Smooth muscle cell (in vitro differentiated cells): ENCODE results near the gene CHCHD6. TPM values are rescaled to one million over a fixed set of nuclear protein-coding genes. Genes with fewer than 3 reads are reported as not detected.

Experiments
- DNase-seq: peaks from one replicate; lab custom pipeline; 2025; ENCODE audit not compliant: unreplicated experiment; lab: John Stamatoyannopoulos, UW
- H2AFZ ChIP-seq: fragments of 200-600 bp; sonication (generic); 2 replicates; pipeline ENCODE4 v1.6.0; 2016; ENCODE audit warnings: antibody characterized with exemption, low read depth, mild to moderate bottlenecking
- H3F3A ChIP-seq: fragments of 200-600 bp; sonication (generic); 2 replicates; pipeline ENCODE4 v1.6.0; 2017; ENCODE audit warnings: antibody characterized with exemption, low read depth
- H3K27ac ChIP-seq: fragments of 200-600 bp; sonication (generic); 2 replicates; pipeline ENCODE4 v1.5.1; 2016; ENCODE audit warnings: low read depth, mild to moderate bottlenecking
- H3K27me3 ChIP-seq: fragments of 200-600 bp; sonication (generic); 2 replicates; pipeline ENCODE4 v1.6.1; 2016; ENCODE audit warnings: low read depth, mild to moderate bottlenecking
- H3K36me3 ChIP-seq: fragments of 200-600 bp; sonication (generic); 2 replicates; pipeline ENCODE4 v1.5.1; 2016; ENCODE audit warnings: low read depth
- H3K4me1 ChIP-seq: fragments of 200-600 bp; sonication (generic); 2 replicates; pipeline ENCODE4 v1.5.1; 2016; ENCODE audit warnings: low read depth
- H3K4me2 ChIP-seq: fragments of 200-600 bp; sonication (generic); 2 replicates; pipeline ENCODE4 v1.6.0; 2016; ENCODE audit warnings: mild to moderate bottlenecking
- H3K4me3 ChIP-seq: fragments of 200-600 bp; sonication (generic); 2 replicates; pipeline ENCODE4 v1.5.1; 2016; ENCODE audit warnings: mild to moderate bottlenecking
- H3K79me2 ChIP-seq: fragments of 200-600 bp; sonication (generic); 2 replicates; pipeline ENCODE4 v1.6.0; 2016; ENCODE audit warnings: low read depth, mild to moderate bottlenecking
- H3K9ac ChIP-seq: fragments of 200-600 bp; sonication (generic); 2 replicates; pipeline ENCODE4 v1.6.0; 2016; ENCODE audit warnings: low read depth
- H3K9me3 ChIP-seq: fragments of 200-600 bp; sonication (generic); replicated peaks from 2 replicates; pipeline ENCODE4 v1.5.1; 2016; ENCODE audit warnings: low read depth
- H4K20me1 ChIP-seq: fragments of 200-600 bp; sonication (generic); 2 replicates; pipeline ENCODE4 v1.6.0; 2016; ENCODE audit warnings: low read depth
- CTCF ChIP-seq: fragments of 200-600 bp; sonication (generic); IDR thresholded peaks from 2 replicates; pipeline ENCODE4 v1.5.1; 2017; ENCODE audit warnings: borderline replicate concordance, mild to moderate bottlenecking, antibody characterized with exemption; ENCODE audit not compliant: insufficient read depth, poor library complexity, severe bottlenecking
- WGBS: methylation state at CpG from one replicate; pipeline ENCODE4 v1.1.7; 2016; ENCODE audit warnings: low lambda C conversion rate; 5-methylcytosine and 5-hydroxymethylcytosine counted together
- polyA plus RNA-seq: library from polyadenylated mRNA; unstranded; fragments of >200 nt; fragmentation: Nextera tagmentation; extraction: Ambion mirVana; gene quantifications from 2 replicates; pipeline ENCODE4 v1.2.1, GENCODE V29; 2016
- total RNA-seq: library from RNA; depleted of rRNA; stranded (reverse); fragments of >200 nt; gene quantifications from 2 replicates; pipeline ENCODE4 v1.2.3, GENCODE V29; 2014

CHCHD6 gene
- total and polyA plus RNA-seq, 2 experiments from 2014 or later, result 6.7 to 27.2 TPM

- Histone ChIP-seq H3K36me3 (no peaks in the 10 kb centered on the region), H3K27ac (peak overlapping the region; percentile 74), H3K4me2 (peak overlapping the region; percentile 66), H2AFZ (no peak overlapping the region), H3K9ac (no peak overlapping the region), H3F3A (peaks cover 18% of the 10 kb centered on the region), H3K27me3 (no peaks in the 10 kb centered on the region), H3K4me1 (peaks cover 15% of the 10 kb centered on the region), H3K79me2 (no peaks in the 10 kb centered on the region), H4K20me1 (no peaks in the 10 kb centered on the region), H3K9me3 (no peaks in the 10 kb centered on the region), H3K4me3 (no peak overlapping the region)
- no peak for TF ChIP-seq CTCF
- DNase-seq, result no peak
- 38% methylated on average over 4 of the region's 4 CpGs for WGBS
These were observed 223.3 kb downstream of the CHCHD6 start for GRCh38 chr3:126927401-126927750.

- H3F3A ChIP-seq, result peaks cover 18% of the 10 kb centered on the region
- H3K27ac ChIP-seq, result peak overlapping the region; percentile 74
- H3K27me3 ChIP-seq, result no peaks in the 10 kb centered on the region
- no peaks in the 10 kb centered on the region for H3K36me3 ChIP-seq
- WGBS, result 60% methylated on average over 6 of the region's 6 CpGs
- DNase-seq, result no peak
- H4K20me1 ChIP-seq, result no peaks in the 10 kb centered on the region
- TF ChIP-seq CTCF, result no peak
- H3K9me3 ChIP-seq, result no peaks in the 10 kb centered on the region
- H3K4me3 ChIP-seq, result no peak overlapping the region
- peak overlapping the region; percentile 66 for H3K4me2 ChIP-seq
- H3K4me1 ChIP-seq, result peaks cover 15% of the 10 kb centered on the region
- H3K79me2 ChIP-seq, result no peaks in the 10 kb centered on the region
- no peak overlapping the region for H3K9ac ChIP-seq
- H2AFZ ChIP-seq, result no peak overlapping the region
These were observed 223.8 kb downstream of the CHCHD6 start for GRCh38 chr3:126927846-126928245.

DNA sequence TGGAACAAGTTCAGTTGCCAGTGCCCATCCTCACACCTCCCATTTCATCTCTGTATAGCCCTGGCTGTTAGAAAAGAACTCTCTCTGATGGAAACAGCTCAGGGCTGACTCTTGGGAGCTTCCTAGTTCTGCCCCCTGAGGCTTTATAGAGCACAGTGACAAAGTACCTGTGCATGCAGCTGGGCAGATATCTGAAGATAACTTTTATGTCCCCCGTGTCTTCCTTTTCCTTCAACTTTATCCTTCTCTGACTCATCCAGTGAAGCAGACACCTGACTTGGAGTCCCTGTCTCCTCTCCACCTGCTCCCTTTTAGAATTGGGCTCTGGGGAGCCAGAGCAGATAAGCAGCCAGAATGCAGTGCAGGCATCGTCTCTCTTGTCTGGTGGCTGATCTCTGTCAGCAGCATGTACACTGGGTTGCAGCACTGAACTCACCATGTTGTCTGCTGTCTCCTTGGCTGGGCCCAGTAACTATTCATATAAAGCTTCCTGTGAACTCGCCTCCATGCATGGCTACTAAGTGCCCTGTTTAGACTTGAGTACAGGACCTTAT, 225.0 kb downstream of the CHCHD6 start:
- TF ChIP-seq CTCF, result no peak
- no peaks in the 10 kb centered on the region for H3K27me3 ChIP-seq

GRCh38 chr3:126930936-126931600, 227.0 kb downstream of the CHCHD6 start:
- no peak overlapping the region for H3K9ac ChIP-seq
- H3K36me3 ChIP-seq, result no peaks in the 10 kb centered on the region
- no peaks in the 10 kb centered on the region for H3K9me3 ChIP-seq
- H3K79me2 ChIP-seq, result no peaks in the 10 kb centered on the region
- H3K4me1 ChIP-seq, result peaks cover 15% of the 10 kb centered on the region
- no peak overlapping the region for H3K4me3 ChIP-seq
- no peak for TF ChIP-seq CTCF
- 88% methylated on average over 15 of the region's 15 CpGs for WGBS
- H3K4me2 ChIP-seq, result peak overlapping the region; percentile 34
- no peaks in the 10 kb centered on the region for H4K20me1 ChIP-seq
- no peak for DNase-seq
- no peaks in the 10 kb centered on the region for H3K27me3 ChIP-seq
- peaks cover 20% of the 10 kb centered on the region for H3F3A ChIP-seq
- H3K27ac ChIP-seq, result peak overlapping the region; percentile 65
- H2AFZ ChIP-seq, result no peak overlapping the region

More for the DNA sequence above, 225.0 kb downstream of the CHCHD6 start:
- no peak overlapping the region for H3K4me2 ChIP-seq
- H3K79me2 ChIP-seq, result no peaks in the 10 kb centered on the region
- H3K9me3 ChIP-seq, result no peaks in the 10 kb centered on the region
- no peaks in the 10 kb centered on the region for H3K36me3 ChIP-seq
- H3K9ac ChIP-seq, result no peak overlapping the region
- no peak overlapping the region for H2AFZ ChIP-seq
- H4K20me1 ChIP-seq, result no peaks in the 10 kb centered on the region
- DNase-seq, result no peak
- H3K4me1 ChIP-seq, result peaks cover 15% of the 10 kb centered on the region
- 57% methylated on average over 3 of the region's 3 CpGs for WGBS
- no peak overlapping the region for H3K27ac ChIP-seq
- no peak overlapping the region for H3K4me3 ChIP-seq
- H3F3A ChIP-seq, result peaks cover 25% of the 10 kb centered on the region
